ENCODE data around the gene MASP2. TPM values are rescaled to one million over a fixed set of nuclear protein-coding genes. Genes with fewer than 3 reads are reported as not detected.

MASP2 gene
- total RNA-seq, 4 donors from 2014 or later, result 0.16 TPM; not detected in 3

DNA sequence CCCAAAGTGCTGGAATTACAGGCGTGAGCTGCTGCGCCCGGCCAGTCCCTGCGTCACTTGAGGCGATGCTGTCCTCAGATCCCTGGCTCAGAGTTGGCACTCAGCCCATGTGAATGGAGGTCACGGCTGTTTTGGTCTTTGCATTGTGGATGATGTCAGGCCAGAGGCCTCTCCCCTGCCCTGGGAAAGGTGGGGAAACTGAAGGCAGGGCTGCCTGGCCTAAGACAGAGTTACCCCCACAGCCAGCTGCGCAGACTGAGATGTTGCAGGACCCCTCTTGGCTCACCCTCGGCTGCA, 821 bp downstream of the MASP2 start:
- in situ Hi-C loops (cut with MboI; ENCODE audit: low sequenced_read_pairs in 4 of 4), result loop anchor here in 1 of 4 donors (25.0 kb wide), 1 partner anchor 591 kb away; no protein-coding TSS in a partner anchor
- Histone ChIP-seq H3K9me3 (no peaks in the 10 kb centered on the region), H3K4me1 (no peaks in the 10 kb centered on the region), H3K4me3 (no peak overlapping the region), H3K27ac (no peak overlapping the region), H3K27me3 (no peaks in the 10 kb centered on the region), H3K36me3 (no peaks in the 10 kb centered on the region)
- TF ChIP-seq POLR2A (IDR thresholded peaks at IDR 0.05), result no peak
- TF ChIP-seq, protein P1, sequence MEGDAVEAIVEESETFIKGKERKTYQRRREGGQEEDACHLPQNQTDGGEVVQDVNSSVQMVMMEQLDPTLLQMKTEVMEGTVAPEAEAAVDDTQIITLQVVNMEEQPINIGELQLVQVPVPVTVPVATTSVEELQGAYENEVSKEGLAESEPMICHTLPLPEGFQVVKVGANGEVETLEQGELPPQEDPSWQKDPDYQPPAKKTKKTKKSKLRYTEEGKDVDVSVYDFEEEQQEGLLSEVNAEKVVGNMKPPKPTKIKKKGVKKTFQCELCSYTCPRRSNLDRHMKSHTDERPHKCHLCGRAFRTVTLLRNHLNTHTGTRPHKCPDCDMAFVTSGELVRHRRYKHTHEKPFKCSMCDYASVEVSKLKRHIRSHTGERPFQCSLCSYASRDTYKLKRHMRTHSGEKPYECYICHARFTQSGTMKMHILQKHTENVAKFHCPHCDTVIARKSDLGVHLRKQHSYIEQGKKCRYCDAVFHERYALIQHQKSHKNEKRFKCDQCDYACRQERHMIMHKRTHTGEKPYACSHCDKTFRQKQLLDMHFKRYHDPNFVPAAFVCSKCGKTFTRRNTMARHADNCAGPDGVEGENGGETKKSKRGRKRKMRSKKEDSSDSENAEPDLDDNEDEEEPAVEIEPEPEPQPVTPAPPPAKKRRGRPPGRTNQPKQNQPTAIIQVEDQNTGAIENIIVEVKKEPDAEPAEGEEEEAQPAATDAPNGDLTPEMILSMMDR (IDR thresholded peaks at IDR 0.05 in 4 of 5, conservative IDR thresholded peaks at IDR 0.05 in 1 of 5), result no peak
- ATAC-seq, result no peak
- intact Hi-C loops (cut with DNase I; ENCODE audit: low total_unique reads), result no loop called here
- no peak for DNase-seq

DNA sequence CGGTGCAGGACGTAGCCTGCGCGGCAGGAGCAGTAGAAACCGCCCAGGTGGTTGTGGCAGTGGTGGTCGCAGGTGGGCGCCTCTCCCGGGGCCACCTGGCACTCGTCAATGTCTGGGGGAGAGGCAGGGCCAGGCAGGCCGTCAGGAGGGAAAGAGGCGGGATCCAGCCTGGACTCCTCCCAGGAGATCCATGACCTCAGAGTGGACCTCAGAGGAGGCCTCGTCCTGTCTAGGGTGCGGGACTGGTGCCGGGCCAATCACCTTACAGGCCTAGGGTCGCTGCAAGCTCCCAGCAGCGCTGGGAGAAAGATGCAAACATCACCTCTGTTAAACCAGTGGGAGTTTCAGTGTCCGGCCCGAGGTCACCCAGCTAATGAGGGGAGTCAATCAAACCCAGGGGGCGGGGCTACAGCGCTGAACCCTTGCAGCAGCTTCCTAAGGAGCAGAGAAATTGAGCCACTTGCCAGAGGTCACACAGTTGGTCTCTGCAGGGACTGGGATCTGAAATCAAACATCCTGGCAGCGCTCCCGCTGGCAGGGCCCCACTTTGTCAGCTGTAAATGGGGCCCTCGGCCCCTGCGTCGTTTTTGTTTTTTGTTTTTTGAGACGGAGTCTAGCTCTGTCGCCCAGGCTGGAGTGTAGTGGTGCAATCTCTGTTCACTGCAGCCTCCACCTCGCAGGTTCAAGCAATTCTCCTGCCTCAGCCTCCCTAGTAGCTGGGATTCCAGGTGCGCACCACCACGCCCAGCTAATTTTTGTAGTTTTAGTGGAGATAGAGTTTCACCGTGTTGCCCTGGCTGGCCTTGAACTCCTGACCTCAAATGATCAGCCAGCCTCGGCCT, 1.4 kb downstream of the MASP2 start:
- TF ChIP-seq, protein P1 (IDR thresholded peaks at IDR 0.05 in 4 of 5, conservative IDR thresholded peaks at IDR 0.05 in 1 of 5), result no peak
- TF ChIP-seq POLR2A (IDR thresholded peaks at IDR 0.05), result no peak
- Histone ChIP-seq H3K36me3 (no peaks in the 10 kb centered on the region), H3K27me3 (no peaks in the 10 kb centered on the region), H3K4me1 (no peaks in the 10 kb centered on the region), H3K27ac (no peak overlapping the region), H3K9me3 (no peaks in the 10 kb centered on the region), H3K4me3 (no peak overlapping the region)
- intact Hi-C loops (cut with DNase I; ENCODE audit: low total_unique reads) (no loop called here), in situ Hi-C loops (cut with MboI; ENCODE audit: low sequenced_read_pairs in 4 of 4) (loop anchor here in 1 of 4 donors (25.0 kb wide), 1 partner anchor 592 kb away; no protein-coding TSS in a partner anchor)
- no peak for DNase-seq
- ATAC-seq, result no peak

DNA sequence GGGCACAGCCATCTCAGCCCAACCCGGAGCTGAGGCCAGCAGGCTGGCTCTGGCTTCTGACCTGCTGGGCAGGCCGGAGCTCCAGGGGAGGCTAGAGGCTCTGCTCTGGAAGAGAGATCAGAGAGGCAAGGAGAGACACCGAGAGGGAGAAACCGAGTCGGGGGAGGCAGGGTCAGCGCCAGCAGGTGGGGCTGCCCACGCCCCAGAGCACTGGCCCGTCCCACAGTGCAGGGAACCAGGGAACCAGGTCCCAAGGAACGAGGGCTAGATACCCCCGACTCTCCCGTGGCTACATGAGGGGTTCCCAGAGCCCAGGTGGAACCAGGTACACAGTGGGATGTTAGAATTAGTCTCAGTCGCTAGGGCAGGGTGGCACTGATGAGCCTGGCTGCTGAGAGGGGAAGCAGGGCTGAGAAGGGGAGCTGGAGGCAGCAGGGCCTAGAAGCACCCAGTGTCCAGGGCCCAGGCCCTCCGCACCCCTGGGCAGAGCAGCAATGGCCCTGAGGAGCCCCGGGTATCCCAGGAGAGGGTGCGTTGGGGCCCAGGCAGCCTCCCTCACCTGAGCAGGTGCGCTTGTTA, 2.1 kb downstream of the MASP2 start:
- H3K9me3 ChIP-seq, result no peaks in the 10 kb centered on the region
- no peaks in the 10 kb centered on the region for H3K36me3 ChIP-seq
- in situ Hi-C loops (cut with MboI; ENCODE audit: low sequenced_read_pairs in 4 of 4) (loop anchor here in 1 of 4 donors (25.0 kb wide), 1 partner anchor 592 kb away; no protein-coding TSS in a partner anchor), intact Hi-C loops (cut with DNase I; ENCODE audit: low total_unique reads) (no loop called here)
- H3K27ac ChIP-seq, result no peak overlapping the region
- H3K27me3 ChIP-seq, result no peaks in the 10 kb centered on the region
- ATAC-seq (no peak), DNase-seq (no peak)
- H3K4me3 ChIP-seq, result no peak overlapping the region
- TF ChIP-seq, protein P1 (IDR thresholded peaks at IDR 0.05 in 4 of 5, conservative IDR thresholded peaks at IDR 0.05 in 1 of 5), result no peak
- TF ChIP-seq POLR2A (IDR thresholded peaks at IDR 0.05), result no peak
- no peaks in the 10 kb centered on the region for H3K4me1 ChIP-seq

DNA sequence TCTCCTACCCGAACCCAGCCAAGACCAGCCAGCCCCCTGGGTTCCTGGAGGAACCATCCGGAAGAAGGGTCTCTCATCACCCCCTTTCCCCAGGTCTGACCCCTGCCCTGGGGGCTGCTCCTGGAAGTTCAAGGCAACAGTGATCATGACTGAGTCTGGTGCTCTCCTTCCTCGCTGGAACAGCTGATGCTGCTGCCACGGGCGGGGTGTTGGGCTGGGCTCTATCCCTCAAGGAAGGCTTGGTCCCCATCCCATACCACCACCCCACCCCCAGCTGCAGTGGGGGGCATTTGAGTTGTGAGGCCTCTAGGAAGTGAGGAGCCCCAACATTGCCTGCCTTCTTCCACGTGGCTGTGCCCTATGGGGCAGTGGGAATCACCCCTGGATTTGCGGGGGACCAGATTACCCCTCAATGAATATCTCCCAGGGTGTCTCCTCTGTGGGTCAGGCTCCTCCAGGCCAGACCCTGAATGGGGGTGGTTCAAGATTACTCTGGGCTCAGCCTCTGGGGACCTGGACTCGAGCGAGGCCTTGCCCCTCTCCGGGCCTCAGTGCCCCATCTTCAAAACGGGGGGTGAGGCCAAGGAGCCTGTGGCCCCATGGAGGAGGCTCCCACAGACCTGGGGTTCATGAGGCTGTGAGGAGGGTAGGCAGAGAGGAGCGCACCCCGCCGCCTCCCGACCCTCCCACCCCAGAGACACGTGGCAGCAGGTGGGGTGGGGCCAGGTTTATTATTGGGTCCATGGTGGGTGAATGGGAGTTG, 2.8 kb downstream of the MASP2 start:
- H3K4me3 ChIP-seq, result no peak overlapping the region
- H3K4me1 ChIP-seq, result no peaks in the 10 kb centered on the region
- H3K9me3 ChIP-seq, result no peaks in the 10 kb centered on the region
- DNase-seq (no peak), ATAC-seq (no peak)
- H3K27ac ChIP-seq, result no peak overlapping the region
- intact Hi-C loops (cut with DNase I; ENCODE audit: low total_unique reads), result no loop called here
- no peak for TF ChIP-seq POLR2A (IDR thresholded peaks at IDR 0.05)
- TF ChIP-seq, protein P1 (IDR thresholded peaks at IDR 0.05 in 4 of 5, conservative IDR thresholded peaks at IDR 0.05 in 1 of 5), result no peak
- H3K27me3 ChIP-seq, result no peaks in the 10 kb centered on the region
- in situ Hi-C loops (cut with MboI; ENCODE audit: low sequenced_read_pairs in 4 of 4), result loop anchor here in 1 of 4 donors (25.0 kb wide), 1 partner anchor 593 kb away; no protein-coding TSS in a partner anchor
- H3K36me3 ChIP-seq, result no peaks in the 10 kb centered on the region

Measured in gastrocnemius medialis (tissue), 4 donors.